Measurements from ENCODE around the gene FANCC.
A peak's percentile ranks its signal among the peaks of the same experiment; 100 is the strongest.

FANCC gene

DNA sequence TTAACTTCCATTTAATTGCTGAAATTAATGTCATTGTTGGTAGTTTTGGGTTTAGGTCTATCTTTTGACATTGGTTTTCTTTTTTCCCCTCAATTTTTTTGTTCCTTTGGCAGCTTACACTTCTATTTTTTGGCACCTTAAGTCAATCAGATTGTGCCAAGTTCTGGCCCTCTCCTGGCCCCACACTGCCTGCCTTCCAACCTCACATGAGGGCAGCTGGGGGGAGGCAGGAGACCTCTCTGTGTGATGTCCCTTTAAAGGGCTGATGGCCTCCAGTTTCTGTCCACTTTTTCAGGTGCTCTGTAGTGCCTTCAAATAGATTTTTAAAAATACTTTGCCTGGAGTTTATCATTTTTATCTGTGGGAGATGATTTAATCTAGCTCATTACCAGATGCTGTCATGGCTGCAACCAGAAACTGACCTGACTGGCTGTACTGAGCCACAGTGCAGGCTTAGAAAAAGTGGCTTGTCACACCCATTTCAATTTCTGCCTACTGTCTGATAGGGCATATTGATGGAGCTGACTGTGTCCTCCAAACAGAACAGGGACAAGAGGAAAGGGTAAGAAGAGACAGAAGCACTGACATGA, 196.6 kb downstream of the FANCC start:
- peak; percentile 61 for DNase-seq (ENCODE audit: low spot score)

DNA sequence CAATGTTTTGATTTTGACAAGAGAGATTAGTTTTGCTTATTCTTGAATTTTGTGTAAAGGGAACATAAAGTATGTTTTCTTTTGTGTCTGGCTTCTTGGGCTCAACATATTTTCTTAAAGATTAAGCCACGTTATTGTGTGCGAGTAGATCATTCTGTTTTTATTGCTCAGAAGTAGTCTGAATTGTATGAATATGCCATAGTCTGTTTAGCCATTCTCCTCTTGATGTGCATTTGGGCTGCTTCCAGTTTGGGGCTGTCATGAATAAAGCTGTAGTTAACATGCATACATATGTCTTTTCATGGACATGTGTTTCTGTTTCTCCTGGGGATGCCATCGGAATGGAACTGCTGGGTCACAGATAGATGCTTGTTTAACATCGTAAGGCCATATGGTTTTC, 198.9 kb downstream of the FANCC start:
- no peak for DNase-seq (ENCODE audit: low spot score)

DNA sequence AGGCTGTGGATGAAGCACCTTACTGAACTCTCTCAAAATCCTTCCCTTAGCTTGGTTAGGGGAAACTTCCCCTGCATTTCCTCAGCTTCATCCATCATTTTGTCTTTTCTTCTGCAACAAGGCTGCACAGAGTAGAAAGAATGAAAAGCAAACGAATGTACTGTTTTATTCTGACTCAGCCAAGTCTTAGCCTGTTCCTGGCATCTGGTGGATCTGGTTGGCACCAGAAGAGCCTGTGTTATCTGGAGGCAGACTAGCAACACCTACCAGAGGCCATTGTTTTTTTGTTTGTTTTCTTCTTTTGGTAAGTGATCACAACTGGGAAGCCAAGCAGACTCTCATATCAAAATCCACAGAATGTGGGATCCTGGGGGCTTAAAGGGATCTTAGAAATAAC, 200.7 kb downstream of the FANCC start:
- DNase-seq (ENCODE audit: low spot score) = no peak

DNA sequence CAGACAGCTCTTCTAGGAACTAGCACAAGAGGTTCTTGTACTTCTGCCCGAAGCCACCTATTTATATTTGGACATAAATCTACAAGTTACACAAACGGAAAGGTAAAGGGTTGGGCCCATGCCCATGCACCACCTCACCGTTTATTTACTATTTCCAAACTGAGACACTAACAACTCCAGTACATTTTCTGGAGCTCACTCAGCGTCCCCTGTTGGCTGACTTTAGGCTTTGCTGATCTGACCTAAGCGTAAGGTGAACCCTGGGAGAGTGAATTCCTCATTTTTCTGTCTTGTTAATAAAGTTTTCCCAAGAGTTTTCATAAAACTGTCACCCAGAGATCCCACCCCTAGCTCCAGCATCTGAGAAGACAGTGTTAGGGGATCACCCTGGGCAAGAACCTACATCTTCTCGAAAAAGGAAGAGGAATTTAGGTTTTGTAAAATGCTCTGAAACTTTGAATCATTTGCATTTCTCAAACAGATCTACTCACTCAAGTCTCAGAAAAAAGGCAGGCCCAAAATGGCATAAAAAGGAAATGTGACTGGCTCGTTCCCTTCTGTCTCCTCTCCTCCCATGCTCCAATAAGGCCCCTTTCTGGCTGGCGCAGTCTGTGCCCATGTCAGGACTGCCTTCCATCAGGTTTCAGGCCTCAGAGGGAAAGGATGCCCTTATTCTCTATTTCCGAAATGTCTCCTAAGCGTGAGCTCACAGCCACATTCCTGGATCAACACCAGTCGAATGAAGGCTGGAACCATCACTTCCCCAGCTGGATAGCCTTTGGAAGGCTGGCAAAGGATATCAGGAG, 201.3 kb downstream of the FANCC start:
- peak; percentile 33 for DNase-seq (ENCODE audit: low spot score)

DNA sequence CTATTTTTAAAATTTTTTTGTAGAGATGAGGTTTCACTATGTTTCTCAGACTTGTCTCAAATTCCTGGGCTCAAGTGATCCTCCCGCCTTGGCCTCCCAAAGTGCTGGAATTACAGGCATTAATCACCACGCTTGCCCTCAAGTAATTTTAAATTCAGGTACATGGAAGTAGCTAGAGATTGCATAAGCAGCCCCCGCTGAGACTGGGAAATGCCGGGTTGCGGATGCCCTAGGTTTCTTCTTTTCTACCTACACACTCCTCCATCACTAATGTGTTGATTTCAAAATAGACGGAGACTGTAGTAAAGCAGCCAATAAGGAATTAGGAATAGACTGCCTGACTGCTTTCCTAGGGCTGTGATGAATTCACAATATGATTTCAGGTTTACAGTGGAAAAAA, 202.4 kb downstream of the FANCC start:
- DNase-seq (ENCODE audit: low spot score) = no peak

DNA sequence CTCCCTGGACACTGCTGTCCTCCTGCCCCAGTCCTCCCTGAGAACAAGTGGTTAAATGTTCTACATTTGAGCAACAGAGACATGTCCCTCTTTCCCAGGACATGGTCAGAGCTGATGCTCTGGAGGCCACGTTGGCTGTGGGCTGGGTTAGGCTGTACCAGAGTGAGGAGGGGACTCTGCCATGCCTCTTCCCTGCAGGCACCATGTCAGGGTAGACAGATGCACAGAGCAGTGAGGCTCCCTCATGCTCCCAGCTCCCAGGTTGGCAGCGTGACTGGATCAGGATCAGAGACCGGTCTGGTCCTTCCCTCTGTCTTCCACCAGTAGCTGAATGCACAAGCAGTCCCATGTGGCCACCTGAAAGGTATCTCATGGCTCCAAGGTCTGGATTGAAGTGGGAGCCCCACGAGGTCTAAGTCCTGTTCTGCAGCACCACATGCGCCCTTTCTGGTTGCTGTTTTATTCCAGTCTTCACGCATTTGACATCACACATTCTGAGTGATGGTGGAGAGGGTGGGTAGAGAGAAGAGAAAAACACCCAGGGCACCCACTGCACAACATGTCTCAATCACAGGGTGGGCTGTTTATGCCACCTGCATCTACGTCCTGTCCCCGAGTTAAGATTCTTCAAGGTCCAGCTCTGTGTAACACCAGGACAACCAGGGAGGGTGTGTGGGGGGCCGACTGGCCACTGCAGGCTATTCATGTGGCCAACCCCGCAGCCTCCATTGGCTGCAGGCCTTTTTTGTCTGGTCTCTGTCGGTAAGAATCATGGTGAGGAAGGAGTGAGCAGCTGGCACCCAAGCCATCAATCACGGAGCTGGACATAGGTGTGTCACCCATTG, 204.9 kb downstream of the FANCC start:
- no peak for DNase-seq (ENCODE audit: low spot score)

DNA sequence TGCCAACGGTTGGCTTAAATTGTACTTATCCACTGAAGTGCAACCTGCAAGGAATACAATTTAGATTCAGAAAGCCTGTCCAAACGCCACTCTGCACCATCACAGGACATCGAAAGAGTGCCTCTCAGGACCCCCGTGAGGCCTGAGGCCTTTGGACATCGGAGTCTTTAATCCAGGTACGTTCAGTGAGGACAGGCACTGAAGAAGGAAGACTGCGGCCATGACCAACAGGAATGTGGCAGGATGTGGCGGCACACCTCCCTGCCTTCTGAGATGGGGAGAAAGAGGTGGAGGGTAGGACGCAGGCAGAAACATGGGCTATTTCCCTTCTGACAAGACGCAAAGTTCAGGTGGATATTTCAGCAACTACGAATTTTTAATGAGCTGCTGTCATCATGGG, 205.8 kb downstream of the FANCC start:
- no peak for DNase-seq (ENCODE audit: low spot score)

DNA sequence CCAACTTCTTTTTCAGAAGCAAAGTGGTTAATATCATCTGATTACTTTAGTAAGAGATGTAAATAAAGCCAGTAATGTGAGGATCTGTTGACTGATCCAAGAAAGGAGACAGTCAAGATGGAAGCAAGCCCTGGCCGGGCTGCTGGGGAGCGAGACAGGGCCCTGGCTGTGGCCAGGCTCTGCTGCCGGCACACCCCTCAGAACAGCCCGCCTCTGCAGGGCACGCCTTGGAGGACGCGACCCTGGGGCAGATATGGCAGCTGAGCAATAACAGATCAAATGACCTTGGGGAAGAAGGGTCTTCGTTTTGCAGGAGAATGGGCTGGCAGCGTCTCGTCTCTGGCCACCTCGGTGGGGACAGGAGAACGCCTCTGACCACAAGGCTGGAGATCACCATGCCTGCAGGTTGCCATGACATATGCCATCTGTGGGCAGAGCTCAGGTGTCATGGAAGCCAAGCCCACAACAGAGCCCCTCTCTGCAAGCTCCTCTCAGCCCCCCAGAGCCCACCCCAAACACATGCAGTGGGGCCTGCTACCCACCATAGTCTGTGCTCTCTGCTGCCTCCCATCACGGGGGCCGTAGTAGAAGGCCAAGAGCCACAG, 206.5 kb downstream of the FANCC start:
- no peak for DNase-seq (ENCODE audit: low spot score)

DNA sequence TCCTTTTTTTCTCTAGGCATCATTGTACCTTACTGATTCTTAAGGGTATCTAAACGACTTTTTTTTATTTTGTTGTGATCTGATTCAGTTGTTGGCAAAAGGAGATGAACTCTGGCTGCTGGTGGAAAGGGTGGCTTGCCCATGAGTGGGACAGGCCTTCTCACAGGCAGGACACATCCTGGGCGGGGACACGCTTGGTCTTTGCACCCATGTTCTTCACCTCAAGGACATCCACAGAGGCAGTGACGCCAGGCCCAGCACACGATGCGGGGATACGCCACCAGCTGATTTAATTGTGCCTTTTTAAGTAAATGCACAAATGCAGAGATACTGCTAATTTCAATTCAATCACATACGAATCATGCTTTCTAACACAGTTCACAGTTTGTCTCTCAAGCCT, 208.1 kb downstream of the FANCC start:
- DNase-seq (ENCODE audit: low spot score) = no peak

DNA sequence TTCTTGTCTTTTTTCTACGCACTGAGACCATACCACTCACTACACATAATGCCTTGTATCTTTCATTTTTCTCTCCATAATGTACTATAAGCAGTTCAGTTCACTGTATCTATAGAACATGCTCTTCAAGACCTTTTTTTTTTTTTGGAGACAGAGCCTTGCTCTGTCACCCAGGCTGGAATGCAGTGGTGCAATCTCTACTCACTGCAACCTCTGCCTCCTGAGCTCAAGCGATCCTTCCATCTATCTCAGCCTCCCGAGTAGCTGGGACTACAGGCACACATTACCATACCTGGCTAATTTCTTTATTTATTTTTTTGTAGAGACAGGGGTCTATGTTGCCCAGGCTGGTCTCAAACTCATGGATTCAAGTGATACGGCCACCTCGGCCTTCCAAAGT, 208.7 kb downstream of the FANCC start:
- DNase-seq (ENCODE audit: low spot score) = no peak

DNA sequence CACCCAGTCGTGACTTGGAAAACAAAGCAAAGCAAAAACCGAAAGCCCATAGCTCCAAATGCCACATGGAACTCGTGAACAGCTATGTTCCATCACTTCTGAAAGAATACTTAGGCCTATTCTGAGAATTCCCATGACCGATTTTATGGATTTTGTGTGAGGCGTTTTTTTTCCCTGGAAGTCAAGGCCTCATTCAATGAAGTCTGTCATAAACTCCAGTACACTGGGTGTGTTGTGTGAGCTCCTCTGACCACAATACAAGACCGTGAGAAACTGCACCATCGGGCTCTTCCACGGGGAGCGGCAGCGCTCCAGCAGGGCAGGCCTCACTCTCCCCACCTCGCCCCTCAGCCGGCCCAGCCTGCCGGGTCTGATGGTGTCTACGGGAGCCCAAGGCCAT, 209.5 kb downstream of the FANCC start:
- no peak for DNase-seq (ENCODE audit: low spot score)

DNA sequence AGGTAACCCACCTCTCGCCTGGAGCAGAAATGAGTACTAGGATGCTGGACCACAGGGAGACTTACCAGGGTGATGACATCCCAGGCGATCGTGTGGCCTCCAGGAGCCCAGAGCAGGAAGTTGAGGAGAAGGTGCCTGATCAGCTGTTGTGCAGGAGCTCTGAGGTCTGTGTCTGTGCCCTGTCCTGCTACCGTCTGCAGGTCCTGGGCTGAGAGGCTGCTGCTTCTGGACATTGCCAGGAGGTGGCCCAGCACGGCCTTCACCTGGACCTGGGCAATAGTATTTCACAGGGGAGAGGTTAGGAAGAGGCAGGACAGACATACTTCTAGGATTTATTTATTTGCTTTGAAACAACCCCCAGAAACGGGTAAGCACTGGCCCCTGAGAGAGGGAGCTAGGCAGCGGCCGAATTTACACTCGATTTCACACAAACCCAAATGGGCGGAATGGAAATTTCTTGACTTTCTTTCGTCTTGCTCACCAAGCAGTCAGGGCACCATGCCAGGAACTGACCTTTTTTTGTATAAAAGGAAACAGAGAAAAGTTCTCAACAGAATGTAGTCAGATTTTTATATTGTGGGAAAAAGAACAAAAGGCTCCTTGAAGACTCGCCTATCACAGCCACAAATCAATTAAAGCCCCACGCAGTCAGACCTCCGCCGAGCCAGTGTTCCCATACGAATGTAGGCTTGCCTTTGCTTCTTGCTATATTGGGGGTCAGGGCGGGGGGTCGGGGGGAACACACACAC, 210.3 kb downstream of the FANCC start:
- peak; percentile 53 for DNase-seq (ENCODE audit: low spot score)

DNA sequence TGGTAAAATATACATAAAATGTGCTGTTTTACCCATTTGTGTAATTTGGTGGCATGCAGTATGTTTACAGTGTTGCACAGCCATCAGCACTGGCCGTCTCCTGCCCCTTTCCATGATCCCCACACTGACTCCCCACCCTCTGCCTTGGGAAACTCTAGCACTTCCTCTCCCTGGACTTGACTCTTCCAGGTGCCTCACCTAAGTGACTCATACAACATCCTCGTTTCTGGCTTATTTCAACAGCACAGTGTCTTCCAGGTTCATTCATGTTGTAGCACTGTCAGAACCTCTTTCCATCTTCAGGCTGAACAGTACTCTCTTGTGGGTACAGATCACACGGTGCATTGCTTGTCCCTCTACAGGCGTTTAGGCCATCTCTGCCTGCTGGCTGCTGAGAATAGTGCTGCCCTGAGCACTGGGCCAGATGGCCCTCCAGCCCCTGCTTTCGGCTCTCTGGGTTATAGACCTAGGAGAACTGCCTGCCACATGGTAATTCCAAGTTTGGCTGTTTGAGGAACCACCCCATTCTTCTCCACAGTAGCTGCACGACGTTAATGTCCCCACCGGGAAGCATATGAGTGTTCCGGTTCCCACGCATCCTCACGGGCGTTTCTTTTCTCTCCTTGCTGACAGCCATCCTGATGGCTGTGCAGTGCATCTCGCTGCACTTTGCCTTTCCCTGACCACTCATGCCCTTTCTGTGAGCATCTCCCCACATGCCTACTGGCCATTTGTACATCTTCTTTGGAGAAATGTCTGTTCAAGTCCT, 211.8 kb downstream of the FANCC start:
- DNase-seq (ENCODE audit: low spot score) = peak; percentile 75

DNA sequence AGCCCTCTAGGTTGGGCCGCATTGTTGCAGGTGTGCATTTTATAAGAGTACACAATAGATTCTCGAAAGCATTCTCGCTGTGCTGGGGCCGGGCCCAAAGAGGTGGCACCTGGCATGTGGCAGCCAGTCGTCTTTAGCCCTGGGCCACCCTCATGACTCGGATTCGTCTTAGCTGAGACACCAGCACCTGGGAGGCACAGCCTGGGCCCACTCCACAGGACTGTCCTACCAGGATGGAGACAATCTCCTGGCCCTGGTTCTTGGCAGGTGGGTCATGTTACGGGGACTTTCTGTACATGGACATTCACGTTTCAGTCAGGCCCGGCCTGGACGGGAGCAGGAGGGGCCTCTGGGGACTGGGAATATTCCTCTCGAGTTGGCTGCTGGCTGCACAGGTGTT, 212.5 kb downstream of the FANCC start:
- DNase-seq (ENCODE audit: low spot score) = no peak

DNA sequence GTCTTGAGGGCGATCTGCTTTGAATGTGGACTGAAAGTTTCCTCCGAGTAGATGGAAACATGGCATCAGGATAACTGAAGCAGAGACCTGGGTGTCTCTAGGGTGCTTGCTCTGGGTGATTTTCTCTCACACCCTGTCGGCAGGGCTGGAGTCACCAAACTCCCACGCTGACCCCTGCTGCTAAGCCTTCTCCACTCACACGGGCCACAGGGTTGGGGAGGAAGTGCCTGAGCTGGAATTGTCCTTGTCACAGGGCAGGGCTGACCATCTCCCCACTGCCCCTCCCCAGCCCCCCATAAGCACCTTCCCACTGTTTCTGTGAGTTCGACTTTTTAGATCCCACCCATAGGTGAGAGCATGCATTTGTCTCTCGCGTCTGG, 212.9 kb downstream of the FANCC start:
- no peak for DNase-seq (ENCODE audit: low spot score)

DNA sequence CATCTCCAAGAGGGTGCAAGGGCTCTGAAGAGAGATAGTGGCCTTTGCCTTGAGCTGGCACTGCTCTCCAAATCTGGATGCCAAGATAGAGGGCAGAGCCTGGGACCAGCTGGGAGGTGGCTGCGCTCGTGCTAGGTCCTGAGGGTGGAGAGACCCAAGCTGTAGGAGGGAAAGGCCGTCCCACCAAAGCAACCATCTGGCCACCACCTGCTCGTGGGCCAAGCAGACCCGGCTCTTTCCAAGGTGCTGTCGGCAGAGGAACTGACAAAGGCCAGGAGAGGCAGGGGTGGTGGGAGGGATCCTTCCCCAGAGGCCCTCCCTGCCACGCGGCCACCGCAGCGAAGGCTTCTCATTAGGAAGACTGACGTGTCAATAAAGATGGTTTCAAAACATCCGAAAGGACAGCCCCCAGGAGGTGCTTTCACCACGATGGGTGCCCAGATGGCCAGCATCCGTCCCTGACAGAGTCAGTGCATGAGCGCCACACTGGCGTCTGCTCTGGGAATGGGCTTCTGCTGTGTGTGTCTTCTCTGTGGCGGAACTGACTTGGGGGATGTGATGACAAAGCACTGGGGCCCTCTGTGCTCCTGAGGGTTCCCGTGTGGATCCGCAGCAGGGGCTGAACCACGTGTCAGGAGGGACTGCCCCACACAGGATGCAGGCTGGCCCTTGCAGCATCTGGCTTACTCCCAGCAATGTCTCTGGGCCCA, 213.5 kb downstream of the FANCC start:
- peak; percentile 59 for DNase-seq (ENCODE audit: low spot score)

DNA sequence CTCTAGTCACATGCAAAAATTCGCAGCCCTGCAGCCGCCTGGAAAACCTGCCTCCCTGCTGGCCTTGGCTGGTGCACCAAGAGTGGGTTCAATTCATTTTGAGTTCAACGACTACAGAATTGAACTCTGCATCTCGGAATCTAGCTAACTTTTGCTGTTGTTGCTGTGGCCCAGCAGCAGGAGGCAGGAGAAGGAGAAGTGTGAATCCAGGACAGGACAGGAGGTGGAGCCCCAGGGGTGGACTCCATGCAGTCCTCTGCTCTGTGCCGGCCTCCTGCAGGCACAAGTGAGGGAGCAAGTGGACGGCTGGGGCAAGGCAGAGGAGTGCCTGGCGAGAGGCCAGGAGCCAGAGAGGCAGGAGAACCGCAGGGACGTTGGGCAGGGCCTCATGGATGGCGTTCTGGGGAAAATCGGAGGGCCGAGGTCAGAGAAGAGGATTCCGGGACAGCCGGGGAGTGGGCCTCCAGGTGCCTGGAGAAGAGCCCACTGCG, 214.2 kb downstream of the FANCC start:
- DNase-seq (ENCODE audit: low spot score) = no peak

DNA sequence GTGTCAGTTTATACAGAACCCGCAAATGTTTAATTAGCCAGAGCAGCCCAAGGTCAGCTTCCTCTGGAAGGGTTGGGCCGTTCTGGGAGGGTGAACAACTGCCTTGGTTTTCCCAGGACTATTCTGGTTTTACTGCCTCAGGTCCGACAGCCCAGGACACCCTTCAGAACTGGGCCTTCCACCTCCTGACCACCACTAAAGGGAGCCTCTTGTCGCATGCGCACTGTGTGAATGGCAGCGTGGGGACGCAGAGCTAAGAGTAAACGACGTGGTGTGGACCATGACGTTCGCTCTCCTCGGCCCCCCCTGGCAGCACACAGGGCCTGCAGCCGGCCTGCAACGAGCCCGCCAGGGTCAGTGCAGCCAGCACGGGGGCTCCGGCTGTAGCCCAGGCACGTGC, 214.9 kb downstream of the FANCC start:
- no peak for DNase-seq (ENCODE audit: low spot score)

DNA sequence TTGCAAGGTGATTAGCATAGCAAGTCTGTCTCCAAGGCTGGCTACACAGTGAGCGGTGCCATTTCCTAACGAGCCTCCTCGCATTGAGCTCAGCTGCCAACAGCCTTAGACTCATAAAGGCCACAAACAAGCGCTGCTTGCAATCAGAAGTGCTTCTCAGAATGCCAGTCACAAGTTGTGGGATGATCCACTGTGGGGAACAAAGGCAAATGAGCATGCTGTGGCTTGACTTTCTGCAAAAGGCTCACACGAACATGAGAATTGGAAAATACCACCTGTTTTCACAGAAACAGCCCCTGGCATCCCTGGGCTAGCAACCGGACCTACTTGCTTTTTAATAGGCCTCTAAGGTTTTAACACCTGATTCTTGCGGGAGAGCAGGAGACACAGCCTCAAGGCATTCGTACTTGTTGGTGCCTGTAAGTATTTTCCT, 215.5 kb downstream of the FANCC start:
- DNase-seq (ENCODE audit: low spot score) = peak; percentile 63

DNA sequence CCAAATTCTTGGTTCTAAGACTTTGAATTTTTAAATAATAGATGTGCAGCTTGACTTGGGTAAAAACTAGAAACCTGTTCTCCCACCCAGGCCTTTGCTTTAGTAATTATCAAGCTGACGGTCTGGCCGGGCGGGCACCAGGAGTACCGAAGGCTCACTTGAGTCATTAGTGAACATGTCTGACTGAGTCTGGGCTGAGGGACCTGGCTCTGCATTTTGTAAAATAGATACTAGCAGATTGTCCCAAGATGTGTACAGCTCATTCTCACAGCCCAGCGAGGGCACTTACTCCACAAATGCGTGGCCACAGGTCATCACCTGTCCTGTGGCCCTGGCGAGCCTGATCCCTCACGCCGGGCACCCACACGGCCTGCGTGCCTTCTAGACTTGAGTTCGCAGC, 216.2 kb downstream of the FANCC start:
- DNase-seq (ENCODE audit: low spot score) = no peak

Data from cerebellar cortex (tissue), 1 donor.